ENCODE results near the gene TNPO2. TPM values are rescaled to one million over a fixed set of nuclear protein-coding genes. Genes with fewer than 3 reads are reported as not detected.

The TNPO2 gene
- total RNA-seq, 1 donor from 2014 or later, result 109 TPM

DNA sequence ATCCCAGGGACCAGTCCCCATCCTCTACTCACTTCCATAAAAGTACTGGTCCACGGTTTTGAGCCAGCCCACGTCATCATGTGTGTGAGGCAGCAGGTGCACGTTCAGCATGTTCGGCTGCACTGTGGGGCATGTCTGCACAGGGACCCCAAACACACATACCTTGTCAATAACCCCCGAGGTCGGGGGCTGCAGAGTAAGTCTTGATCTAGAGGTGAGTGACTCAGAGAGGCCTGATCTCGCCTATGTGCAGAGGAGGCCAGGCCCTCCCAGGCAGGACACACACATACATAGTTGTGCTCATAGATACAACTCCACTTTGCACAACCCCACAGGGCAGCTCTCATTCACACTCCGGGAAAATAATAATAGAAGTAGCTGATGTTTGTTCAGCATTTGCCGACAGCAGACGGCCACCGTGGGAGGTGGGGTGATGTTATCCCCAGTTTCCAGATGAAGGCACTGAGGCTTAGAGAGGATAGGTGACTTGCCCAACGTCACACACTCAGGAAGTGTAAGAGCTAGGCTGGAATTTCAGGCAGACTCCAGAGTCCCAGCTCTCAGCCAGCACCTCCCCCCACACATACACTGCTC is 58.0 kb downstream of the TNPO2 start:
- Mint-ChIP-seq H3K27ac (peak overlapping the region; percentile 91), H3K4me3 (ENCODE audit: low read depth) (peak overlapping the region; percentile 93), H3K9me3 (no peaks in the 10 kb centered on the region), H3K36me3 (ENCODE audit: low read depth) (peaks cover 42% of the 10 kb centered on the region), H3K27me3 (ENCODE audit: low read depth) (no peaks in the 10 kb centered on the region), H3K4me1 (ENCODE audit: low read depth) (peaks cover 37% of the 10 kb centered on the region)
- intact Hi-C loops (cut with micrococcal nuclease), result loop anchor here (1.0 to 2.0 kb wide), 2 partner anchors 54 to 63 kb away; no protein-coding TSS in a partner anchor
- no peak for DNase-seq (ENCODE audit: low spot score)

DNA sequence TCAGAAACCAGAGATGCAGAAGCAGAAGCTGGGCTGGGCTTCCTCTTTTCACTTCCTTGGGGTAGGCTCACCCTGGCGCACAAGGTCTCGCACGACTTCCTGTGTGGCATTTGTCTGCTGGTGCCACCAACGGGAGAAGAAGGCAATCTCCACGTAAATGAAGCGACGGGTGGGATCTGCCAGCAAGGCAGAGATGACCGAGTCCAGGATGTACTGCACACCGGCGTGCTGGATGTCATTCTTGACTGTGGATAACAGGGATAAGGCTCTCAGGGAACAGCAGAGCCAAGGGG is 58.5 kb downstream of the TNPO2 start:
- H3K27me3 Mint-ChIP-seq (ENCODE audit: low read depth), result no peaks in the 10 kb centered on the region
- H3K27ac Mint-ChIP-seq, result peak overlapping the region; percentile 91
- H3K9me3 Mint-ChIP-seq, result no peaks in the 10 kb centered on the region
- H3K36me3 Mint-ChIP-seq (ENCODE audit: low read depth), result peaks cover 44% of the 10 kb centered on the region
- peak; percentile 47 for DNase-seq (ENCODE audit: low spot score)
- intact Hi-C loops (cut with micrococcal nuclease), result loop anchor here (2.0 kb wide), 1 partner anchor 62 kb away; no protein-coding TSS in a partner anchor
- H3K4me1 Mint-ChIP-seq (ENCODE audit: low read depth), result peaks cover 31% of the 10 kb centered on the region
- peak overlapping the region; percentile 93 for H3K4me3 Mint-ChIP-seq (ENCODE audit: low read depth)

DNA sequence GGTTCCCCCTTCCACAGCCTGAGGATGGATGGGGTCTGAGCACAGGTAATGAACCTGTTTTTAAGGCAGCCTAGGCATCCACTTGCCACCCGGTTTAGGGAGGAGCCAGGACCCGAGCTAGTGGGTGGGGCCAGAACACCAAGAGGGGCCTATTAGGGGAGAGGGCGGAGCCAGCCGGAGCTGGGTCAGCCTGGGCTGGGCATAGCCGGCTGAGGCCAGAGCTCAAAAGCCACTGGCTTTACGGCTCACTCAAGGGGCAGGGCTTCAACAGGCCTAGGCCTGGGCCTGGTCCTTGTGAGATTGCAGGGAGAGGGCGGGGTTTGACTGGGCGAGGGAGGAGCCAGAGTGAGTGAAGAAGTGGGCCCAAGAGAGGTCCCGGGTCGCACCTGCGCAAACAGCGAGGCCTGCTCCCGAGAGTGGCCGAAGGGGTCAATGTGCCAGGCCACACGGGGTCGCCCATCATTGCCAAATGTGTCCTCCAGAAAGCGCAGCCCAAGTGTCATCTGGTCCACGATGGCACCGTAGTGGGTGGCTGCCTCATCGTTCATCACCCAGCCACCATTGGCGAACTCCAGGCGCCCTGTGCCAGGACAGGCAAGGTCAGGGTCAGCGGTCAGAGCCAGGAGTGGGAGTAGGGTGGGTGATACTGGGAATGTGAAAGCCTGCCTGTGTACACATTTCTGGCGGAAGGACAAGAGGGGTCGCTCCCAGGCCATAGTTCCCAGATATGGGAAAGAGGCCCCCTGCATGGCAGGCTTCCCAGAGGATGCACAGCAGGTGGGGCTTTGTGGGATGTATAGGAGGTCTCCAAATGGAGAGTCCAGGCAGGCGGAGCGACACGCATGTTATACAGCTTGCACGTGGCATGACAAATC is 59.1 kb downstream of the TNPO2 start:
- no peak for DNase-seq (ENCODE audit: low spot score)
- Mint-ChIP-seq H3K4me1 (ENCODE audit: low read depth) (peaks cover 31% of the 10 kb centered on the region), H3K36me3 (ENCODE audit: low read depth) (peaks cover 50% of the 10 kb centered on the region), H3K9me3 (no peaks in the 10 kb centered on the region), H3K4me3 (ENCODE audit: low read depth) (peak overlapping the region; percentile 93), H3K27ac (peak overlapping the region; percentile 91), H3K27me3 (ENCODE audit: low read depth) (no peaks in the 10 kb centered on the region)
- intact Hi-C loops (cut with micrococcal nuclease), result loop anchor here (2.0 kb wide), 1 partner anchor 62 kb away; no protein-coding TSS in a partner anchor

DNA sequence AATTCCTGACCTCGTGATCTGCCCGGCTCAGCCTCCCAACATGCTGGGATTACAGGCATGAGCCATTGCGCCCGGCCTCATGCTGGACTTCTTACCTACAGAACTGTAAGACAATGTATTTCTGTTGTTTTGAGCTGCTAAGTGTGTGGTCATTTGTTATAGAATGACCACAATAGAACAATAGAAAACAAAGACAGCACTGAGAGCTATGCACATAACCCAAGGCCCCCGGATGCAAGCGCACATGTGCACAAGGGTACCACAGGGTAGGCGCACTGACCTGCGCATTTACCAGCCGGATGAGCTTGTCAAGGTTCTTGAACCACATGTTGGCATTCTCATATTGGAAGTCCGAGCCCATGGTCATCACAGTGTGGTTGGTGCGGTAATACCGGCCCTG is 62.8 kb downstream of the TNPO2 start:
- Mint-ChIP-seq H3K27me3 (ENCODE audit: low read depth) (no peaks in the 10 kb centered on the region), H3K9me3 (no peaks in the 10 kb centered on the region), H3K4me1 (ENCODE audit: low read depth) (peaks cover 13% of the 10 kb centered on the region), H3K27ac (no peak overlapping the region), H3K4me3 (ENCODE audit: low read depth) (no peak overlapping the region), H3K36me3 (ENCODE audit: low read depth) (peaks cover 65% of the 10 kb centered on the region)
- DNase-seq (ENCODE audit: low spot score), result no peak
- intact Hi-C loops (cut with micrococcal nuclease), result no loop called here

DNA sequence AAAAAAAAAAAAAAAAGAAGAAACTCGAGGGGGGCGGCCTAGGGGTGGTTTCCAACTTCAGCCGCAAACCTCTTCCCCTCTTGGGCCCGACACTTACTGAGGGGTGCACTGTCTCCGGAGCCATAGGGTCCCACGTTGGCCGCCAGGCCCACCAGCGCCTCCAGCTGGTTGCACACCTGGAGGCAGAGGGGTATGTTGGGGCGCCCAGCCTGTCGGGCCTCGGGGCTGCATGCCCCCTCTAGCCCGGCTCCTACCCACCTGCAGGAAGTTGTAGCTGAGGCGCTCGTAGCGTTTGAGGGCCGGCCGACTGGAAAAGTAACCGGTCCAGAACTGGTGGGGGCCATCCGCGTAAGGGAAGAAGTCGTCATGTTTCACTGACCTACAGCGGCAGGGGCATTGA is 65.8 kb downstream of the TNPO2 start:
- H3K27me3 Mint-ChIP-seq (ENCODE audit: low read depth), result no peaks in the 10 kb centered on the region
- H3K4me3 Mint-ChIP-seq (ENCODE audit: low read depth), result no peak overlapping the region
- DNase-seq (ENCODE audit: low spot score), result no peak
- no peaks in the 10 kb centered on the region for H3K4me1 Mint-ChIP-seq (ENCODE audit: low read depth)
- no peaks in the 10 kb centered on the region for H3K9me3 Mint-ChIP-seq
- intact Hi-C loops (cut with micrococcal nuclease), result no loop called here
- peaks cover 60% of the 10 kb centered on the region for H3K36me3 Mint-ChIP-seq (ENCODE audit: low read depth)
- H3K27ac Mint-ChIP-seq, result no peak overlapping the region

DNA sequence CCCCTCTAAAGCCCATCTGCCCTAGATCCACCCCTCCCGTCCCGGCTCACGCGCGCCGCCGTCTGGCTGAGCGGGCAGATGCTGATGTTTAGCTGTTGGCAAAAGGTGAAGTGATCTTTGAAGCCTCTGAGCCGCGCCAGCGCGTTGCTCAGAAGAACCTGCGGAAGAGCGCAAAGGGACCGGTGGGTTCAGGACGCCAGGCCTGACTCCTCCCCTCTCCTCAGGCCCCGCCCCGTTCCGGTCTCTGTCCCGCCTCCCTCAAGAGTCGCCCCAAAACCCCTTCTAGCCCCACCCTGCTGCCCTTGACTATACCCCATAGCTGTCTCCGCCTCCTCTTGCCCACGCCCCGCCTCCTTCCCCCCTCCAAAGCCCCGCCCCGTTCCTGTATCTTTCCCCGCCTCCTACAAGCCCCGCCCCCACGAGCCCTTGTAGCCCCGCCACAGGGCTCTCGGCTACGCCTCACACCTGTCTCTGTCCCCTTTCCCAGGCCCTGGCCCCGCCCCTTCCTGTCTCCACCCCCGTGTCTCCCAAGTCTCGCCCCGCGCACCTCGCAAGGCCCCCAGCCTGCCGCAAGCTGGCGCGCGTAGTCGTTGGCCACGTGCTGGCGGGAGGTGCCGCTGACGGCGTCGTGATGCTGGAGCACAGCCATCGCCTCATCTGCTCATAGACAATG is 66.7 kb downstream of the TNPO2 start:
- no peak for DNase-seq (ENCODE audit: low spot score)
- Mint-ChIP-seq H3K4me3 (ENCODE audit: low read depth) (no peak overlapping the region), H3K36me3 (ENCODE audit: low read depth) (peaks cover 62% of the 10 kb centered on the region), H3K27me3 (ENCODE audit: low read depth) (no peaks in the 10 kb centered on the region), H3K9me3 (no peaks in the 10 kb centered on the region), H3K27ac (no peak overlapping the region), H3K4me1 (ENCODE audit: low read depth) (no peaks in the 10 kb centered on the region)
- intact Hi-C loops (cut with micrococcal nuclease), result no loop called here

DNA sequence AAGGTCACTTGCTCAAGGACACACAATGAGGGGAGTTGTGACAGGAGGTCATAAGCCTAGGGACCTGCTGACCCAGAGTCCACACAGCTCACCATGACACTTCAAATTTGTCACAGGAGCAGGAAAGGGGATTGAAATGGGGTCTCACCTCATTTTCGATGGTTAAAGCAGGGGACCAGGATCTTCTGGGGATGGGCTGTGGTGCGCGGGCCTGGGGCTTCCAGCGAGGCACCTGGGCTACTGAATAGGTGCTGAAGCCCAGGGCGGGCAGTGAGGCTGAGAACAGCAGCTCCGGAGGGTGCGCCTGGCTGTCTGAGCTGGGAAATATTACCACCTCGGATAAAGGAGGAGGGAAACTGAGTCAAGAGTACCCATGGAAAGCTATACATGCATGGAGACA is 68.2 kb downstream of the TNPO2 start:
- intact Hi-C loops (cut with micrococcal nuclease), result no loop called here
- Mint-ChIP-seq H3K27ac (no peak overlapping the region), H3K4me1 (ENCODE audit: low read depth) (no peaks in the 10 kb centered on the region), H3K27me3 (ENCODE audit: low read depth) (no peaks in the 10 kb centered on the region), H3K36me3 (ENCODE audit: low read depth) (peaks cover 65% of the 10 kb centered on the region), H3K9me3 (no peaks in the 10 kb centered on the region), H3K4me3 (ENCODE audit: low read depth) (no peak overlapping the region)
- DNase-seq (ENCODE audit: low spot score), result no peak

DNA sequence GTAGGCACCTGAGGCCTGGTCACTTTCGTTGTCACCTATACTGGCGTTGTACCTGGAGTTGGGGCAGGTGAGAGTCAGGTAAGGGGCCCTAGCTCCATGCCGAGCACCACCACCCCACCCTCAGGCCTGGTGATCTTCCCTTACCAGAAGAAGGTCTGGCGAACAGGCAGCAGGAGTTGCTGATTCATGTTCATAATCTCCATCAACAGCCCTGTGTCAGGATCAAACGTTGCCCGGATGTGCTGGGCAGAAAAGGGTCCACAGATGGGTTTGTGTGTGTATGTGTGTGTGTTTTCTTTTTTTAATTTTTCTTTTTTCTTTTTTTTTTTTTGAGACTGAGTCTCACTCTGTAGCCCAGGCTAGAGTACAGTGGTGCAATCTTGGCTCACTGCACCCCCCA is 71.5 kb downstream of the TNPO2 start:
- no peaks in the 10 kb centered on the region for H3K4me1 Mint-ChIP-seq (ENCODE audit: low read depth)
- H3K27me3 Mint-ChIP-seq (ENCODE audit: low read depth), result no peaks in the 10 kb centered on the region
- peaks cover 61% of the 10 kb centered on the region for H3K36me3 Mint-ChIP-seq (ENCODE audit: low read depth)
- no peak overlapping the region for H3K4me3 Mint-ChIP-seq (ENCODE audit: low read depth)
- no peaks in the 10 kb centered on the region for H3K9me3 Mint-ChIP-seq
- DNase-seq (ENCODE audit: low spot score), result no peak
- intact Hi-C loops (cut with micrococcal nuclease), result no loop called here
- H3K27ac Mint-ChIP-seq, result no peak overlapping the region

DNA sequence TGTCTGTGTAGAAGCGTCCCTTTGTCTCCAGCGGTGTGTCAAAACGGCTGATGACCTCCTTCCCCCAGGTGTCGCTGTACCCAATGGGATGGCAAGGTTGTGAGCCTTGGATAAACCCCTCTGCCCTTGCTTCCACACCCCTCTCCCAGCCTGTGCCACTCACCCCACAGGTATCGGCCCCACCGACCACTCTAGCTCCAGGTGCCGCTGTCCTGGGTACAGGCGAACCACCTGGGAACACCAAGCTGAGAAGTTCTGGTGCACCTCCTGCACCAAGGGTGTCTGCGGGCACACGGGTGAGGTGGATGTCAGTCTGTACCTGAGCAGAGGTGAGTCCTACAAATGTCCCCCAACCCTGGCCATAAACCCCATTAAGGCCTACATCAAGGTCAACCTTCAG is 73.8 kb downstream of the TNPO2 start:
- H3K36me3 Mint-ChIP-seq (ENCODE audit: low read depth), result peaks cover 50% of the 10 kb centered on the region
- no peaks in the 10 kb centered on the region for H3K27me3 Mint-ChIP-seq (ENCODE audit: low read depth)
- no peak overlapping the region for H3K27ac Mint-ChIP-seq
- H3K4me3 Mint-ChIP-seq (ENCODE audit: low read depth), result no peak overlapping the region
- intact Hi-C loops (cut with micrococcal nuclease), result no loop called here
- H3K9me3 Mint-ChIP-seq, result no peaks in the 10 kb centered on the region
- DNase-seq (ENCODE audit: low spot score), result no peak
- H3K4me1 Mint-ChIP-seq (ENCODE audit: low read depth), result no peaks in the 10 kb centered on the region

Other genes starting within 250 kb of the TNPO2 start
- gene ZNF709, start 239.1 kb downstream of the TNPO2 start, total RNA-seq, result 0.18 and 2.4 TPM in 2 replicates
- 7.4 and 7.6 TPM in 2 replicates for gene ZNF564, start 172.4 kb downstream of the TNPO2 start, total RNA-seq
- 7.0 and 9.9 TPM in 2 replicates for gene ZNF490, start 113.1 kb downstream of the TNPO2 start, total RNA-seq
- gene ZNF791, start 113.0 kb downstream of the TNPO2 start, total RNA-seq, result 21.8 and 22.5 TPM in 2 replicates
- gene MAN2B1, start 57.2 kb downstream of the TNPO2 start, total RNA-seq, result 133 and 147 TPM in 2 replicates
- 23.1 and 23.7 TPM in 2 replicates for gene WDR83, start 57.1 kb downstream of the TNPO2 start, total RNA-seq
- 122 and 134 TPM in 2 replicates for gene DHPS, start 42.1 kb downstream of the TNPO2 start, total RNA-seq
- gene GNG14, start 35.9 kb downstream of the TNPO2 start, total RNA-seq, result not detected in 2 replicates
- gene FBXW9, start 27.3 kb downstream of the TNPO2 start, total RNA-seq, result 8.8 and 9.4 TPM in 2 replicates
- 204 and 210 TPM in 2 replicates for gene TRIR, start 10.8 kb upstream of the TNPO2 start, total RNA-seq
- gene GET3, start 13.6 kb upstream of the TNPO2 start, total RNA-seq, result 62.7 and 62.8 TPM in 2 replicates
- gene BEST2, start 27.9 kb upstream of the TNPO2 start, total RNA-seq, result 0.11 TPM in 1 of 2 replicates, not detected in the other
- gene HOOK2, start 51.6 kb upstream of the TNPO2 start, total RNA-seq, result 18.3 and 25.1 TPM in 2 replicates
- gene JUNB, start 67.6 kb upstream of the TNPO2 start, total RNA-seq, result 333 and 351 TPM in 2 replicates
- gene PRDX2, start 77.9 kb upstream of the TNPO2 start, total RNA-seq, result 274 and 279 TPM in 2 replicates
- gene THSD8, start 78.1 kb upstream of the TNPO2 start, total RNA-seq, result 28.6 and 29.8 TPM in 2 replicates
- gene RNASEH2A, start 82.7 kb upstream of the TNPO2 start, total RNA-seq, result 38.3 and 40.6 TPM in 2 replicates
- not detected in 2 replicates for gene RTBDN, start 110.6 kb upstream of the TNPO2 start, total RNA-seq
- gene MAST1, start 114.6 kb upstream of the TNPO2 start, total RNA-seq, result 5.2 and 6.5 TPM in 2 replicates
- 21.9 and 25.6 TPM in 2 replicates for gene DNASE2, start 157.5 kb upstream of the TNPO2 start, total RNA-seq
- gene KLF1, start 163.3 kb upstream of the TNPO2 start, total RNA-seq, result 0.62 and 0.97 TPM in 2 replicates
- 51.6 and 53.2 TPM in 2 replicates for gene GCDH, start 167.2 kb upstream of the TNPO2 start, total RNA-seq
- gene SYCE2, start 195.4 kb upstream of the TNPO2 start, total RNA-seq, result 1.9 and 3.2 TPM in 2 replicates
- 165 and 166 TPM in 2 replicates for gene FARSA, start 209.8 kb upstream of the TNPO2 start, total RNA-seq
- 984 and 991 TPM in 2 replicates for gene CALR, start 214.7 kb upstream of the TNPO2 start, total RNA-seq
- gene RAD23A, start 221.9 kb upstream of the TNPO2 start, total RNA-seq, result 189 and 196 TPM in 2 replicates
- gene GADD45GIP1, start 233.3 kb upstream of the TNPO2 start, total RNA-seq, result 29.2 and 32.6 TPM in 2 replicates
- 0.16 TPM in 1 of 2 replicates, not detected in the other for gene DAND5, start 245.6 kb upstream of the TNPO2 start, total RNA-seq